Omental fat pad (tissue), 4 donors: ENCODE data around the gene SPATA32. TPM values are rescaled to one million over a fixed set of nuclear protein-coding genes. Genes with fewer than 3 reads are reported as not detected.
A peak's percentile ranks its signal among the peaks of the same experiment; 100 is the strongest.

Experiments
- ATAC-seq: fragments of 150-250 bp; one replicate; pipeline ENCODE4 v1.9.1; 2016; ENCODE audit warnings: mild to moderate bottlenecking, moderate library complexity; ENCODE audit not compliant: low FRiP score
- DNase-seq: peaks from one replicate; pipeline ENCODE4 v3.0.0-alpha.2; 2019; ENCODE audit warnings: low spot score
- CTCF ChIP-seq, 3 donors: fragments of 450-650 bp; IDR thresholded peaks; one replicate each; pipeline ENCODE4 v1.5.1; 2016 to 2017; ENCODE audit warnings: antibody characterized with exemption in 3 of 3, mild to moderate bottlenecking in 3 of 3, moderate library complexity in 2 of 3
- total RNA-seq, 4 donors: library from RNA; depleted of rRNA; stranded (reverse); fragments of >200 nt; gene quantifications; one replicate each; pipeline ENCODE4 v1.1.0, GENCODE V29; 2016

Gene SPATA32
- total RNA-seq, 4 donors from 2014 or later, result 0.65 TPM; not detected in 3

- TF ChIP-seq CTCF (IDR thresholded peaks at IDR 0.05), result no peak
- ATAC-seq (peak; percentile 59), DNase-seq (no peak)
Observed at GRCh38 chr17:45277992-45278391, 16.1 kb upstream of the SPATA32 start.

- DNase-seq (peak; percentile 99), ATAC-seq (peak; percentile 75)
- peak in 1 of 3 donors; percentile 70 for TF ChIP-seq CTCF (IDR thresholded peaks at IDR 0.05)
Observed at GRCh38 chr17:45277216-45277849, 15.4 kb upstream of the SPATA32 start.

GRCh38 chr17:45276031-45276430, 14.1 kb upstream of the SPATA32 start:
- no peak for ATAC-seq
- no peak for TF ChIP-seq CTCF (IDR thresholded peaks at IDR 0.05)

GRCh38 chr17:45274033-45274432, 12.1 kb upstream of the SPATA32 start:
- DNase-seq (no peak), ATAC-seq (no peak)
- no peak for TF ChIP-seq CTCF (IDR thresholded peaks at IDR 0.05)

More at GRCh38 chr17:45276031-45276430, 14.1 kb upstream of the SPATA32 start:
- DNase-seq, result no peak

GRCh38 chr17:45273551-45273957, 11.7 kb upstream of the SPATA32 start:
- no peak for TF ChIP-seq CTCF (IDR thresholded peaks at IDR 0.05)
- no peak for ATAC-seq
- DNase-seq, result no peak

- no peak for DNase-seq
Observed at GRCh38 chr17:45271603-45272002, 9.7 kb upstream of the SPATA32 start.

More at GRCh38 chr17:45271603-45272002, 9.7 kb upstream of the SPATA32 start:
- TF ChIP-seq CTCF (IDR thresholded peaks at IDR 0.05), result no peak
- ATAC-seq, result no peak
